IMR-90 (cell line): Measurements from ENCODE around the gene SLC38A4. TPM values are rescaled to one million over a fixed set of nuclear protein-coding genes. Genes with fewer than 3 reads are reported as not detected.

ENCODE experiments used
- ATAC-seq: fragments of 200-7000 bp; cut with Tn5 transposase; 2 replicates; pipeline ENCODE4 v1.9.1; 2020; ENCODE audit warnings: low read depth, mild to moderate bottlenecking, moderate library complexity
- BruUV-seq: library from RNA; stranded (reverse); fragments of 400-500 nt; replicated peaks from 2 replicates; lab custom pipeline; 2021; lab: Mats Ljungman, UMichigan
- CTCF ChIA-PET: fragments of 300-600 bp; formaldehyde crosslinking; extraction: SDS; loops from one replicate; lab custom pipeline; 2021; ENCODE audit warnings: antibody characterized with exemption; lab: Yijun Ruan, JAX
- POLR2A ChIA-PET: fragments of 300-600 bp; sonication (Branson Sonifier 250); formaldehyde crosslinking; loops from one replicate; lab custom pipeline; 2022; ENCODE audit warnings: antibody characterized with exemption; ENCODE audit not compliant: unreplicated experiment; lab: Charles Lee
- DNase-seq: peaks from one replicate; pipeline ENCODE4 v3.0.0; 2013
- H2AFZ ChIP-seq: replicated peaks from 2 replicates; pipeline ENCODE3; 2013; ENCODE audit warnings: low read length, mild to moderate bottlenecking; ENCODE audit not compliant: poor library complexity
- H2AK5ac ChIP-seq: 2 replicates; pipeline ENCODE4 v1.6.1; 2013; ENCODE audit warnings: low read depth, low read length, inconsistent platforms
- H2AK9ac ChIP-seq: replicated peaks from 2 replicates; pipeline ENCODE3; 2013; ENCODE audit warnings: mild to moderate bottlenecking, low read depth, low read length, moderate library complexity; ENCODE audit not compliant: poor library complexity
- H2BK120ac ChIP-seq: 2 replicates; pipeline ENCODE4 v1.6.1; 2013; ENCODE audit warnings: low read depth, low read length, inconsistent platforms
- H2BK15ac ChIP-seq: 3 replicates; pipeline ENCODE4 v1.6.1; 2013; ENCODE audit warnings: low read depth, low read length, inconsistent platforms
- H2BK20ac ChIP-seq: 2 replicates; pipeline ENCODE4 v1.6.1; 2013; ENCODE audit warnings: low read depth, mild to moderate bottlenecking, inconsistent platforms, low read length, moderate library complexity
- H2BK5ac ChIP-seq: 2 replicates; pipeline ENCODE4 v1.6.1; 2013; ENCODE audit warnings: mild to moderate bottlenecking, low read depth, low read length, inconsistent platforms; ENCODE audit not compliant: poor library complexity, severe bottlenecking
- H3K14ac ChIP-seq: replicated peaks from 2 replicates; pipeline ENCODE4 v1.6.1; 2013; ENCODE audit warnings: low read depth, low read length, inconsistent platforms
- H3K18ac ChIP-seq: 2 replicates; pipeline ENCODE4 v1.6.1; 2013; ENCODE audit warnings: low read depth, low read length, control low read depth
- H3K23ac ChIP-seq: 2 replicates; pipeline ENCODE4 v1.6.1; 2013; ENCODE audit warnings: low read depth, low read length, inconsistent platforms
- H3K27ac ChIP-seq: 2 replicates; pipeline ENCODE4 v1.5.1; 2013; ENCODE audit warnings: mild to moderate bottlenecking, control low read depth, low read length; ENCODE audit not compliant: insufficient read depth
- H3K27me3 ChIP-seq: 2 replicates; pipeline ENCODE4 v1.6.1; 2013; ENCODE audit warnings: low read length; ENCODE audit not compliant: control insufficient read depth, insufficient read depth
- H3K36me3 ChIP-seq: 2 replicates; pipeline ENCODE4 v1.6.1; 2013; ENCODE audit warnings: low read length, mixed read lengths; ENCODE audit not compliant: control insufficient read depth, insufficient read depth
- H3K4ac ChIP-seq: 2 replicates; pipeline ENCODE4 v1.6.1; 2013; ENCODE audit warnings: low read depth, low read length, inconsistent platforms
- H3K4me1 ChIP-seq: 2 replicates; pipeline ENCODE4 v1.6.1; 2013; ENCODE audit warnings: low read length, mixed read lengths; ENCODE audit not compliant: control insufficient read depth, insufficient read depth
- H3K4me2 ChIP-seq: 2 replicates; pipeline ENCODE4 v1.6.1; 2013; ENCODE audit warnings: low read depth, mild to moderate bottlenecking, control low read depth, low read length, moderate library complexity
- H3K4me3 ChIP-seq: 2 replicates; pipeline ENCODE4 v1.5.1; 2013; ENCODE audit warnings: low read depth, mild to moderate bottlenecking, control low read depth, low read length, moderate library complexity; ENCODE audit not compliant: insufficient read depth
- H3K56ac ChIP-seq: 2 replicates; pipeline ENCODE4 v1.6.1; 2013; ENCODE audit warnings: low read length, inconsistent platforms; ENCODE audit not compliant: insufficient read depth; ENCODE audit errors: extremely low read depth
- H3K79me1 ChIP-seq, 2 experiments: 2 replicates each; pipeline ENCODE4 v1.6.1; 2013; ENCODE audit warnings: low read length in 2 of 2, inconsistent platforms in 1 of 2, low read depth in 1 of 2
- H3K9ac ChIP-seq: 2 replicates; pipeline ENCODE4 v1.6.1; 2013; ENCODE audit warnings: low read depth, low read length, control low read depth
- H3K9me1 ChIP-seq: 2 replicates; pipeline ENCODE4 v1.6.1; 2013; ENCODE audit warnings: low read length, inconsistent platforms; ENCODE audit not compliant: insufficient read depth
- H3K9me3 ChIP-seq: 2 replicates; pipeline ENCODE4 v1.6.1; 2013; ENCODE audit warnings: low read length; ENCODE audit not compliant: control insufficient read depth, insufficient read depth
- H4K20me1 ChIP-seq: 2 replicates; pipeline ENCODE4 v1.6.1; 2013; ENCODE audit warnings: low read length, inconsistent platforms; ENCODE audit not compliant: insufficient read depth
- H4K5ac ChIP-seq: 2 replicates; pipeline ENCODE4 v1.6.1; 2013; ENCODE audit warnings: mild to moderate bottlenecking, low read depth, low read length, control low read depth
- H4K8ac ChIP-seq, 2 experiments: 2 replicates each; pipeline ENCODE4 v1.6.1; 2013; ENCODE audit warnings: low read depth in 2 of 2, low read length in 2 of 2, control low read depth in 1 of 2, inconsistent platforms in 1 of 2
- H4K91ac ChIP-seq: 2 replicates; pipeline ENCODE4 v1.6.1; 2013; ENCODE audit warnings: low read depth, low read length, inconsistent platforms; ENCODE audit not compliant: insufficient read depth
- CEBPB ChIP-seq: IDR thresholded peaks from 2 replicates; pipeline ENCODE4 v1.6.1; 2012; ENCODE audit warnings: low read depth, low read length, improper control_type of control experiment
- FOS ChIP-seq: fragments of 150-350 bp; IDR thresholded peaks from 2 replicates; pipeline ENCODE4 v1.6.1; 2016; ENCODE audit warnings: low read depth, low read length
- NFE2L2 ChIP-seq: fragments of 150-350 bp; IDR thresholded peaks from 2 replicates; pipeline ENCODE4 v1.6.1; 2016; ENCODE audit warnings: low read depth, mild to moderate bottlenecking, low read length
- WGBS, 2 experiments: methylation state at CpG; one replicate each; pipeline versions ENCODE4 v1.1.5 to v1.1.7; 2013; ENCODE audit warnings: missing lambda C conversion rate in 2 of 2; ENCODE audit not compliant: insufficient read length in 1 of 2; ENCODE audit errors: extremely low coverage in 2 of 2; 5-methylcytosine and 5-hydroxymethylcytosine counted together
- dilution Hi-C: fragments of 300-500 bp; cut with HindIII; formaldehyde crosslinking; loops from one replicate; pipeline ENCODE4 v1.14.3; 2018; ENCODE audit warnings: low sequenced_read_pairs; ENCODE audit not compliant: unreplicated experiment
- in situ Hi-C: fragments of 300-500 bp; cut with MboI; formaldehyde crosslinking; loops from 3 replicates; pipeline ENCODE4 v1.14.3; 2019; ENCODE audit warnings: low sequenced_read_pairs, inconsistent platforms, mixed read lengths
- intact Hi-C: fragments of 100-400 bp; cut with micrococcal nuclease; formaldehyde crosslinking; loops from 2 replicates; pipeline ENCODE4 v1.10.0; 2022
- polyA plus RNA-seq, 3 experiments: library from polyadenylated mRNA; depleted of rRNA; stranded (reverse); fragments of >200 nt; gene quantifications; 2 replicates each; pipeline ENCODE4 v1.2.3, GENCODE V29; 2012; ENCODE audit warnings: low replicate concordance in 1 of 3
- total RNA-seq: library from RNA; depleted of rRNA; stranded (reverse); fragments of >200 nt; gene quantifications from 2 replicates; pipeline ENCODE4 v1.2.3, GENCODE V29; 2012

Gene SLC38A4
- total and polyA plus RNA-seq, 2 of the 4 experiments (the other 2 are of a cell fraction) = 2.3 to 2.7 TPM

GRCh38 chr12:46773586-46774321 lies 52.0 kb downstream of the SLC38A4 start:
- Histone ChIP-seq H2BK15ac (peak overlapping the region; percentile 84), H4K5ac (peak overlapping the region; percentile 85; the same call in 1 of the 2 replicates), H3K9me1 (peaks cover 12% of the 10 kb centered on the region), H3K4ac (peak overlapping the region; percentile 92), H2BK120ac (peak overlapping the region; percentile 91), H3K4me2 (peak overlapping the region; percentile 80), H3K4me3 (no peak overlapping the region), H3K14ac (peak overlapping the region; percentile 73), H3K79me1 (no peaks in the 10 kb centered on the region; a peak in 1 of 4 replicates), H3K36me3 (no peaks in the 10 kb centered on the region), H2AFZ (no peak overlapping the region), H3K9ac (peak overlapping the region; percentile 23; the same call in 1 of the 2 replicates), H3K4me1 (peaks cover 17% of the 10 kb centered on the region), H2BK20ac (peak overlapping the region; percentile 96), H4K8ac (peak overlapping the region in 1 of 2 experiments; percentile 85; a peak in 3 of 4 replicates), H2BK5ac (peak overlapping the region; percentile 88), H2AK9ac (no peak overlapping the region), H4K20me1 (no peaks in the 10 kb centered on the region), H3K9me3 (no peaks in the 10 kb centered on the region), H3K23ac (peak overlapping the region; percentile 64; the same call in 1 of the 2 replicates), H2AK5ac (peak overlapping the region; percentile 96), H3K27me3 (no peaks in the 10 kb centered on the region), H3K27ac (peak overlapping the region; percentile 73), H4K91ac (peak overlapping the region; percentile 89), H3K18ac (peak overlapping the region; percentile 93), H3K56ac (peak overlapping the region; percentile 69; the same call in 1 of the 2 replicates)
- dilution Hi-C loops (no loop called here), intact Hi-C loops (loop anchor here (5.0 kb wide), 1 partner anchor 159 kb away; no protein-coding TSS in a partner anchor), in situ Hi-C loops (no loop called here)
- peak; percentile 48 for DNase-seq
- TF ChIP-seq NFE2L2 (no peak), CEBPB (0 out of 2 replicates have a peak, but pooled peaks have one; percentile 4), FOS (no peak)
- peak; percentile 75 for ATAC-seq
- ChIA-PET POLR2A (no interaction called here), CTCF (no interaction called here)
- no TSS peak for BruUV-seq
- WGBS, 2 experiments = no CpG with 5 or more reads among the region's 4 CpGs
